Activated CD8-positive, alpha-beta T cell treated with anti-CD3 and anti-CD28 coated beads for 36 hours (primary cell): ENCODE measurements around the gene HYI. TPM values are rescaled to one million over a fixed set of nuclear protein-coding genes. Genes with fewer than 3 reads are reported as not detected.

Source experiments
- ATAC-seq: fragments of 200-7000 bp; cut with Tn5 transposase; one replicate; pipeline ENCODE4 v1.10.0; 2021; ENCODE audit warnings: mild to moderate bottlenecking, moderate library complexity
- CTCF ChIA-PET: fragments of 350-600 bp; sonication (Branson Sonifier 250); formaldehyde crosslinking; loops from one replicate; lab custom pipeline; 2021; ENCODE audit warnings: antibody characterized with exemption; lab: Charles Lee
- POLR2A ChIA-PET: fragments of 350-600 bp; sonication (Branson Sonifier 250); formaldehyde crosslinking; loops from one replicate; lab custom pipeline; 2021; ENCODE audit warnings: antibody characterized with exemption; lab: Charles Lee
- DNase-seq: peaks from one replicate; pipeline ENCODE4 v3.0.0-alpha.2; 2020
- H3K27ac Mint-ChIP-seq: one replicate; pipeline ENCODE4 v1.8.0; 2021; ENCODE audit warnings: mild to moderate bottlenecking, mixed read lengths
- H3K27me3 Mint-ChIP-seq: one replicate; pipeline ENCODE4 v1.8.0; 2021; ENCODE audit warnings: mixed read lengths
- H3K36me3 Mint-ChIP-seq: one replicate; pipeline ENCODE4 v1.8.0; 2021; ENCODE audit warnings: low read depth, mixed read lengths
- H3K4me1 Mint-ChIP-seq: one replicate; pipeline ENCODE4 v1.8.0; 2021; ENCODE audit warnings: low read depth, mixed read lengths
- H3K4me3 Mint-ChIP-seq: one replicate; pipeline ENCODE4 v1.8.0; 2021; ENCODE audit warnings: mild to moderate bottlenecking, moderate library complexity, mixed read lengths
- H3K9me3 Mint-ChIP-seq: one replicate; pipeline ENCODE4 v1.8.0; 2021; ENCODE audit warnings: mixed read lengths
- CTCF ChIP-seq: fragments of 200-600 bp; IDR thresholded peaks from one replicate; pipeline ENCODE4 v1.8.0; 2022; ENCODE audit warnings: antibody characterized with exemption, mild to moderate bottlenecking
- intact Hi-C: fragments of 100-400 bp; cut with micrococcal nuclease; formaldehyde crosslinking; loops from one replicate; pipeline ENCODE4 v1.10.0; 2022
- total RNA-seq, 2 experiments: library from RNA; stranded (reverse); gene quantifications; one replicate each; pipeline ENCODE4 v1.2.3, GENCODE V29; 2021

Gene HYI
- total RNA-seq, 2 experiments from 2014 or later: 4.1 to 5.6 TPM

- Mint-ChIP-seq H3K36me3 (peaks cover 15% of the 10 kb centered on the region), H3K4me1 (no peaks in the 10 kb centered on the region), H3K27ac (no peak overlapping the region), H3K4me3 (no peak overlapping the region), H3K27me3 (no peaks in the 10 kb centered on the region), H3K9me3 (no peaks in the 10 kb centered on the region)
- intact Hi-C loops: no loop called here
- ChIA-PET CTCF (no interaction called here), POLR2A (interaction anchor here (1.7 kb wide), 2 partner anchors 13 kb away, joined by 4 read pairs; partner anchors contain the start of gene HYI)
- no peak for TF ChIP-seq CTCF
- ATAC-seq: no peak
- DNase-seq: no peak
These were observed 12.4 kb downstream of the HYI start for GRCh38 chr1:43441166-43441893.

- no peaks in the 10 kb centered on the region for H3K9me3 Mint-ChIP-seq
- POLR2A ChIA-PET: interaction anchor here (0.9 to 1.7 kb wide), 2 partner anchors 14 to 55 kb away, joined by 3 to 4 read pairs; partner anchors contain the start of gene HYI
- intact Hi-C loops: no loop called here
These were observed 13.4 kb downstream of the HYI start for GRCh38 chr1:43440358-43440757.

GRCh38 chr1:43439781-43440180, 13.9 kb downstream of the HYI start:
- ATAC-seq: no peak
- Mint-ChIP-seq H3K27ac (no peak overlapping the region), H3K27me3 (no peaks in the 10 kb centered on the region), H3K4me3 (no peak overlapping the region), H3K9me3 (no peaks in the 10 kb centered on the region), H3K36me3 (peaks cover 13% of the 10 kb centered on the region), H3K4me1 (no peaks in the 10 kb centered on the region)
- ChIA-PET POLR2A (interaction anchor here (0.9 to 1.7 kb wide), 2 partner anchors 14 to 54 kb away, joined by 3 to 4 read pairs; partner anchors contain the start of gene HYI), CTCF (no interaction called here)
- intact Hi-C loops: no loop called here
- DNase-seq: no peak
- TF ChIP-seq CTCF: no peak

More at GRCh38 chr1:43440358-43440757, 13.4 kb downstream of the HYI start:
- Mint-ChIP-seq H3K27me3 (no peaks in the 10 kb centered on the region), H3K4me1 (no peaks in the 10 kb centered on the region), H3K36me3 (peaks cover 13% of the 10 kb centered on the region), H3K4me3 (no peak overlapping the region), H3K27ac (no peak overlapping the region)
- no peak for TF ChIP-seq CTCF
- CTCF ChIA-PET: interaction anchor here (0.7 kb wide), 1 partner anchor 26 kb away, joined by 3 read pairs; no protein-coding TSS in a partner anchor
- ATAC-seq: no peak
- no peak for DNase-seq

- intact Hi-C loops: no loop called here
- Mint-ChIP-seq H3K4me1 (no peaks in the 10 kb centered on the region), H3K27me3 (no peaks in the 10 kb centered on the region), H3K27ac (no peak overlapping the region), H3K36me3 (peaks cover 13% of the 10 kb centered on the region), H3K9me3 (no peaks in the 10 kb centered on the region), H3K4me3 (no peak overlapping the region)
- TF ChIP-seq CTCF: no peak
- CTCF ChIA-PET: no interaction called here
- DNase-seq (no peak), ATAC-seq (no peak)
- POLR2A ChIA-PET: interaction anchor here (1.7 kb wide), 1 partner anchor 15 kb away, joined by 4 read pairs; the partner anchor contains the start of gene HYI
These were observed 14.7 kb downstream of the HYI start for GRCh38 chr1:43438953-43439581.

- Mint-ChIP-seq H3K4me3 (no peak overlapping the region), H3K9me3 (no peaks in the 10 kb centered on the region), H3K4me1 (no peaks in the 10 kb centered on the region), H3K36me3 (peaks cover 10% of the 10 kb centered on the region), H3K27me3 (no peaks in the 10 kb centered on the region), H3K27ac (no peak overlapping the region)
- TF ChIP-seq CTCF: no peak
- POLR2A ChIA-PET: no interaction called here
- CTCF ChIA-PET: no interaction called here
- no peak for ATAC-seq
- no peak for DNase-seq
- intact Hi-C loops: no loop called here
These were observed 15.2 kb downstream of the HYI start for GRCh38 chr1:43438576-43438952.
